Anterior cingulate cortex (tissue), 58 donors: Measurements from ENCODE around the gene TBL3.
"Not testable (repeated sequence)": the region's sequence is repeated elsewhere in the genome, so short reads cannot be mapped to it uniquely, and the experiment has no call there.

Experiments used
- DNase-seq, 58 donors: peaks; one replicate each; lab custom pipeline; 2025; lab: John Stamatoyannopoulos, UW

TBL3 gene

GRCh38 chr16:1942810-1943726 lies 28.8 kb upstream of the TBL3 start, which contains the start of gene MSRB1:
TSS of gene MSRB1 (minus strand) at chr16:1943199. CDS start at chr16:1943156, 43 bp downstream.
- peak; percentile 60 to 100 (median 98) for DNase-seq

GRCh38 chr16:1944612-1945199 lies 27.1 kb upstream of the TBL3 start:
- DNase-seq, result no peak

GRCh38 chr16:1945559-1946391 lies 26.1 kb upstream of the TBL3 start:
- DNase-seq, result no peak

GRCh38 chr16:1946495-1947368 lies 25.1 kb upstream of the TBL3 start:
- no peak for DNase-seq

DNA sequence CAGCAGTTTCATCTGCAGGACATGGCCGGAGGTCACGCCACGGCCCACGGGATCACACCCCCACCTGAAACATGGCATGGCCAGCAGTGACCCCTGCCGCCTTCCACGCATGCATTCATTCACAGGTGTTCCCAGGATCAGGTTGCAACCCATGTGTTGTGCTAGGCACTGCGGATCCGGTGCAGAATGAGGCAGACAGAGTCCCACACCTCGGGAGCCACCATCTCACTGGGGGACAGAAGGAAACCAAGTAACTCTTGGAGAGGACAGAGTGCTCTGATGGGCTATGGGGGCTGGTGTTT lies 24.5 kb upstream of the TBL3 start:
- DNase-seq, result no peak

GRCh38 chr16:1949507-1949906 lies 22.3 kb upstream of the TBL3 start:
- DNase-seq, result no peak

DNA sequence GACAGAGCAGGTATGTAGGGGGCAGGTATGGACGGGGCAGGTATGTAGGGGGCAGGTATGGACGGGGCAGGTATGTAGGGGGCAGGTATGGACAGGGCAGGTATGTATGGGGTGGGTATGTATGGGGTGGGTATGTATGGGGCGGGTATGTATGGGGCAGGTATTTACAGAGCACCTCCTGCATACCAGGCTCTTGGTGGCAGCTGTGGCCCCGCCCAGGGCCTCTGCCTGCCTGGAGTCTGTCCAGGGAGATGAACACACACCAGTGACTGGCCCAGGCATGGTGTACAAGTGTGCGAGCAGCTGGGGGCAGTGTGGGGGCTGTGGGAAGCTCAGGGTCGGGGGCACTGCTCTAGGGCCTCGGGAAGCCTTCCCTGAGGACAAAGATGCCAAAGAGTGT lies 21.8 kb upstream of the TBL3 start:
- no peak for DNase-seq

DNA sequence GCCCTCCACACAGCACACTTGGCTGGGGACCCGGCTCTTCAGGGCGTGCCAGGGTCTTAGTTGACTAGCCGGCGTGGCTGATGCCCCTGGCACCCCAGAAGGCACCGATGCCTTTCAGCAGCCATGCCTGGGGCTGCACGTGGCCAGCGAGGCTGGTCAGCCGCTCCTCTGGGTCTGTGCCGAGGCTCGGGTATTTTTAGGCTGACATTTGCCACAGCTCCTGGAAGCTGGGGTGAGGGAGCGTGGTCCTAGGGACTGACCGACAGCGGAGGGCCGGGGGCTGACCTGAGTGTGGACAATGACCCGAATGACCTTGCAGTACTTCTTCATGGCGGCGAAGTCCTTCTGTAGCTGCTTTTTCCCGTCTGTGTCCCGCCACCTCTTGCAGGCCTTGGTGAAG lies 21.3 kb upstream of the TBL3 start:
- no peak for DNase-seq

- DNase-seq, result no peak
These were observed 18.1 kb upstream of the TBL3 start for GRCh38 chr16:1953734-1954133.

- DNase-seq, result not testable (repeated sequence)
These were observed 14.3 kb upstream of the TBL3 start for GRCh38 chr16:1957434-1958142.

GRCh38 chr16:1958143-1958491 lies 13.7 kb upstream of the TBL3 start:
- not testable (repeated sequence) for DNase-seq

GRCh38 chr16:1958715-1959268 lies 13.1 kb upstream of the TBL3 start:
- DNase-seq, result no peak

DNA sequence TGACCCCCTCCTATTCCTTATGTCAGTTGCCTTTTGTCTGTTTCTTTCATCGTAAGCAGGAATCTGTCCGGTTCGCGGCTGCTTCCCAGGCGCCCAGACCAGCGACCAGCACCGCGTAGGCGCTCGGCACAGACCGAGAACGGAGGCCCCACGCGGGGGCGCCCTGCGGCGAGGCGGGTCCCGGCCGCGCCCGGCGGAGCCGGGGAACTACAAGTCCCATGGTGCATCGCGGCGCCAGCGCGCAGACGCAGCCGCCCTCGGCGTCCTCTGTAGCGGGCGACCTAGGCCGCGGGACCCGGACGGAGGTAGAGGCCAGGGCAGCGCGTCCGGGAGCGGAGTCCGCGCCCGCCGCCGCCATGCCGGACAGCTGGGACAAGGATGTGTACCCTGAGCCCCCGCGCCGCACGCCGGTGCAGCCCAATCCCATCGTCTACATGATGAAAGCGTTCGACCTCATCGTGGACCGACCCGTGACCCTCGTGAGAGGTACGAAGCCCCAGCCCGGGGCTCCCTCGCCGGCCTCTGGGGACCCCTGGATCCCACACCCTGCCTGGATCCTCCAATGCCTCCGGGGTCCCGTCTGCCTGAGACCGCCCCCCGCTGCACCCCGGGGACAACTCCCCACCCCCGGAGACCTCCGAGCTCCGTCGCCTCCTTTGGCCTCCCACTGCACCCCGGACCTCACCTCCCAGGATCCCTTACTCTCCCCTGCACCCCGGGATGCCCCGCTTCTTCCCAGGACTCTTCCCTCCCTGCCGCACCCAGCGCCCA lies 12.4 kb upstream of the TBL3 start, which contains the start of gene NDUFB10:
NDUFB10 (plus strand) TSS at position 270 of the 771 bp plus-strand sequence; CDS start at position 357, 87 bp downstream.
- peak; percentile 20 to 92 (median 82) for DNase-seq

- DNase-seq, result peak in 2 of 58 donors; percentile 10 to 27
These were observed 10.9 kb upstream of the TBL3 start for GRCh38 chr16:1960665-1961630.

DNA sequence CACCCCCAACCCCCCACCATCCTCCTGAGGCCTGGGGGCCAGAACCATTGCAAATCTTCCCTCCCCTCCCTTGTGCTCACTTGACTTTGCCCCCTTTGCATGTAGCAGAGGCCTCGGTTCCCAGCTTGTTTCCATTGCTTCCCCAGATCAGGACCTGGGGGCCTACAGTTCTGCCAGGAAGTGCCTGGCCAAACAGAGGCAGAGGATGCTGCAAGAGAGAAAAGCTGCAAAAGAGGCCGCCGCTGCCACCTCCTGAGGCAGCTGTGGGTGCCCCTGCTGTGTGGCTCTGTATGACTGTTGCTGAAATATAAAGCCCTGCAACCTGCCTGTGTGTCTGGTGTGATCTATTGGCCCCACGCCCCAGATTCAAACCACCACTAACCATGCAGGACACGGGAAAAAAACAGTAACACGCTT lies 10.2 kb upstream of the TBL3 start:
- no peak for DNase-seq

GRCh38 chr16:1962161-1963153 lies 9.4 kb upstream of the TBL3 start:
- DNase-seq, result not testable (repeated sequence)
